ENCODE results near the gene FADS3.

- TF ChIP-seq, protein P1, sequence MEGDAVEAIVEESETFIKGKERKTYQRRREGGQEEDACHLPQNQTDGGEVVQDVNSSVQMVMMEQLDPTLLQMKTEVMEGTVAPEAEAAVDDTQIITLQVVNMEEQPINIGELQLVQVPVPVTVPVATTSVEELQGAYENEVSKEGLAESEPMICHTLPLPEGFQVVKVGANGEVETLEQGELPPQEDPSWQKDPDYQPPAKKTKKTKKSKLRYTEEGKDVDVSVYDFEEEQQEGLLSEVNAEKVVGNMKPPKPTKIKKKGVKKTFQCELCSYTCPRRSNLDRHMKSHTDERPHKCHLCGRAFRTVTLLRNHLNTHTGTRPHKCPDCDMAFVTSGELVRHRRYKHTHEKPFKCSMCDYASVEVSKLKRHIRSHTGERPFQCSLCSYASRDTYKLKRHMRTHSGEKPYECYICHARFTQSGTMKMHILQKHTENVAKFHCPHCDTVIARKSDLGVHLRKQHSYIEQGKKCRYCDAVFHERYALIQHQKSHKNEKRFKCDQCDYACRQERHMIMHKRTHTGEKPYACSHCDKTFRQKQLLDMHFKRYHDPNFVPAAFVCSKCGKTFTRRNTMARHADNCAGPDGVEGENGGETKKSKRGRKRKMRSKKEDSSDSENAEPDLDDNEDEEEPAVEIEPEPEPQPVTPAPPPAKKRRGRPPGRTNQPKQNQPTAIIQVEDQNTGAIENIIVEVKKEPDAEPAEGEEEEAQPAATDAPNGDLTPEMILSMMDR (IDR thresholded peaks at IDR 0.05) = no peak
- TF ChIP-seq POLR2A (IDR thresholded peaks at IDR 0.05) = no peak
Observed at GRCh38 chr11:61874853-61875252, 16.5 kb downstream of the FADS3 start.
